GM21528 (cell line): ENCODE measurements around the gene CLSTN1.
A peak's percentile ranks its signal among the peaks of the same experiment; 100 is the strongest.
"Not testable (repeated sequence)": the region's sequence is repeated elsewhere in the genome, so short reads cannot be mapped to it uniquely, and the experiment has no call there.

Experiments
- ATAC-seq: cut with Tn5 transposase; IDR thresholded peaks from one replicate; pipeline ENCODE4 v1.9.1; 2021; ENCODE audit warnings: mild to moderate bottlenecking, moderate library complexity; ENCODE audit not compliant: unreplicated experiment, low FRiP score

The CLSTN1 gene

DNA sequence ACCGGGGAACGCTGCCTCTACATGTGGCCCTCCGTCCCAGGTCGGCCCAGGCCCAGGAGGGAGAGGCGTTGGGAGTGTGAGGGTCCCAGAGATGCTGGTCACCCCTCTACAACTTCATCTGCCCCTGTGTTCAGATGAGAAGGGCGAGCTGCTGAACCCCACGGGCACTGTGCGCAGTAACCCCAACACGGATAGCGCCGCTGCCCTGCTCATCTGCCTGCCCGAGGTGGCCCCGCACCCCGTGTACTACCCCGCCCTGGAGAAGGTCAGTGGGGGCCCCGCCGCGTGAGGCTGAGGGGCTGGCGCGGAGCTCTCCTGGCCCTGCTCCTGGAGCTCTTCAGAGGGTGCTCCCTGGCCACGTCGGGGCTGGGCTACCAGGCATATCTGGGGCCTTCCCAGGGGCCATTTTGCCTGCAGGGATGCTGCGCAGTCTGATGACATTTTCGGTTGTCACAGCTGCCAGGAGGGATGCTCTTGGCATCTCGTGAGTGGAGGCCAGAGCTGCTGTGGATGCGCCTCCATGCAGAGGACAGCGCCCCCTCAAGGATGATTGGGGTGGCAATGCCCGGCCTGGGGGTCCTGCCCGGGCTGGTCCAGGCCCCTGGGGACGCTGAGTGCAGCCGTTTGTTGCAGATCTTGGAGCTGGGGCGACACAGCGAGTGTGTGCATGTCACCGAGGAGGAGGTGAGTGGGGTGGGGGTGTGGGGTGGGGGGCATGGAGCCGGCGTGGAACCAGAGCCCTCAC is 103.6 kb downstream of the CLSTN1 start:
- ATAC-seq: no peak

DNA sequence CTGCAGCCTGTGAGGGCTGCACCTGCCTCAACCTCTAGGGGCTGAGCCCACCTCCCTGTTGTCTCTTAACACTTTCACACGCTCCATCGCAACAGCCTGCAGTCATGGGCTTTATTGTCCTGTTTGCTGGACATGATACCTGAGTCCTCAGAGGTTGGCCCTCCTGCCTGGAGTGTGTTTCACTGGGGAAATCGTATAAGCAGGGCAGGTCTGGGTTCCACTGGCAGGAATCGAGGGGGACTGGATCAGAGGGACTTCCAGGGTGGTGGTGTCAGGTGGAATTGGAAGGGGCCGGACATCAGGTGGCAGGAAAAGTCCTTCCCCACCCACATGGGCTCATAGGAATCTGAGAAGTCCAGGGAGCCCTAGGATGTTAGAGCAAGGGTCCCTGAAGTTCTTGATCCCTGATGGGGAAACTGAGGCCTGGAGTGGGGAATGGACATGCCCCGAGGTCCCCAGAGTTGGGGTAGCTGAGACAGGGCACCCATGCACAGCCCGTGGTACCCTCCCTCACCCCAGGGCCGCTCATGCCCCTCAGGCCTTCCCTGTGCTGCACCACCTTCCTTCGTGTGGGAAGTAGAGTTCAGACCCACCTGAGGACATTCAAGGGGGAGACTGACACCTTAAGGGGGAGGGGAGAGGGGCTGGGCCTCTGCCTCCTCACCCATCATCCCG is 105.6 kb downstream of the CLSTN1 start:
- ATAC-seq: no peak

DNA sequence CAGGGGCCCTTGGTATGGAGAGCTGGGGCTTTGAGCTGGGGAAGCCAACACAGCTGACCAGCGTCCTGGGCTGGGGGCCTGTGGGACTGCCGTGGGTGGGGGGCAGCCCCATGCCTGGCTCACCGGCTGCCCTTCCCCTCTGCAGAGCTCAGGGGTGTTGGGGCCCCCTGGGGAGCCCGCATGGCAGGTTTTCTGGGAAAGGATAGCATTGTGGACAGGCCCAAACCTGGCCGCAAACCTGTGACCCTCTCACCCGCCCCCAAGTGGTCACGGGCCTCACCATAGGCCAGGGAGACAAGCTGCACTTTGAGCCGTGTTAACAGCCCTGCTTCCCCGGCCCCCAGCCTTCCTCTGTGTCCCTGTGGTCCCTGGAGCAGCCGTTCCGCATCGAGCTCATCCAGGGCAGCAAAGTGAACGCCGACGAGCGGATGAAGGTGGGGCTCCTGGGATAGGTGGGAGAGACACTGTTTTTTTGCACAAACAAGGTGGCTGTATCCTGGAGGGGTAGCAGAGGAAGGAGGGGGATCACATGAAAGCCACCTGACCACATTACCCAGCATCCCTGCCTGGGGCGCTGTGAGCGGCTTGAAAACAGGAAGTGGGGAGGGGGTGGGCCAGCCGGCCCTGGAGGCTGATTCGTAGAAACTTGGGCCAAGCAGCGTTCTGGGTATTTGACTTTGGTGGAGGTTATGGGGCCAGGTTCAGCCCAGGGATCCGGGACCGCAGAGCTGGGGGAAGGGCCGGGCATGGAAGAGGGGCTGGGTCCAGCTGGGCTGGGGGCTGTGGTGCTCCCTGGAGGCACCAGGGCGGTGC is 106.4 kb downstream of the CLSTN1 start:
- ATAC-seq: peak; percentile 46

DNA sequence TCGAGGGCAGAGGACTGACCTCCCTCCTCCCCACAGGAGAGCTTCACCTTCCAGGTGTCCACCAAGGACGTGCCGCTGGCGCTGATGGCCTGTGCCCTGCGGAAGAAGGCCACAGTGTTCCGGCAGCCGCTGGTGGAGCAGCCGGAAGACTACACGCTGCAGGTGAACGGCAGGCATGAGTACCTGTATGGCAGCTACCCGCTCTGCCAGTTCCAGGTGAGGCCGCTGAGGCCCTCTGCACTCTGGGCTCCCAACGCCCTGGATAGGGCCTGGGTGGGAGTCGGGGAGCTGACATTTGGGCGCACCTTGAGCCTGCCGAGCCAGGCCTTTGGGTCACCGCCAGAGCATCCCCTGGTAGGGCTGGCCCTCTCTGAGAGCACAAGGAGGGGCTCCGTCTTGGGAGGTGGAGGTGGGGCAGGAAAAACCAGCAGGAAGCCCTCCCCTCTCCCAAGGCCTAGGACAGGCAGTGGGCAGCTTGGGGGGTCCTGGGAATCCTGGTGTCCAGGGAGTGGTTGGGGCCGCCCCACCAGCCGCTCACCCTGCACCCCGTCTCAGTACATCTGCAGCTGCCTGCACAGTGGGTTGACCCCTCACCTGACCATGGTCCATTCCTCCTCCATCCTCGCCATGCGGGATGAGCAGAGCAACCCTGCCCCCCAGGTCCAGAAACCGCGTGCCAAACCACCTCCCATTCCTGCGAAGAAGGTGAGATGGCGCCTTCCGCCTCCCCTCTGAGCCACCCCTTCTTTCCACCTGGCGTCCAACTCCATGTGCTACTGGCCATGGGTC is 107.2 kb downstream of the CLSTN1 start:
- ATAC-seq: no peak

DNA sequence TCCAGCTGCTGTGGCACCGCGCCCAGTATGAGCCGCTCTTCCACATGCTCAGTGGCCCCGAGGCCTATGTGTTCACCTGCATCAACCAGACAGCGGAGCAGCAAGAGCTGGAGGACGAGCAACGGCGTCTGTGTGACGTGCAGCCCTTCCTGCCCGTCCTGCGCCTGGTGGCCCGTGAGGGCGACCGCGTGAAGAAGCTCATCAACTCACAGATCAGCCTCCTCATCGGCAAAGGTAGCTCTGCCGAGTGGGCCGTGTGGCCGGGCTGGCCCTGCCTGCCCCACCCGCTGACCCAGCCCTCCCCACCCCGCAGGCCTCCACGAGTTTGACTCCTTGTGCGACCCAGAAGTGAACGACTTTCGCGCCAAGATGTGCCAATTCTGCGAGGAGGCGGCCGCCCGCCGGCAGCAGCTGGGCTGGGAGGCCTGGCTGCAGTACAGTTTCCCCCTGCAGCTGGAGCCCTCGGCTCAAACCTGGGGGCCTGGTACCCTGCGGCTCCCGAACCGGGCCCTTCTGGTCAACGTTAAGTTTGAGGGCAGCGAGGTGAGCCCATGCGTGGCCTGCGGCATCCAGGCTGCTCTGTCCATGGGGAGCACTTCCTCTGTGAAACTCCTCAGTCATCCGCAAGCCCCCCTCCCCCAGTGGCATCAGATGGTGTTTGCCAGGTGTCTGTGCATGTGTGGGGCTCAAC is 108.1 kb downstream of the CLSTN1 start:
- no peak for ATAC-seq

DNA sequence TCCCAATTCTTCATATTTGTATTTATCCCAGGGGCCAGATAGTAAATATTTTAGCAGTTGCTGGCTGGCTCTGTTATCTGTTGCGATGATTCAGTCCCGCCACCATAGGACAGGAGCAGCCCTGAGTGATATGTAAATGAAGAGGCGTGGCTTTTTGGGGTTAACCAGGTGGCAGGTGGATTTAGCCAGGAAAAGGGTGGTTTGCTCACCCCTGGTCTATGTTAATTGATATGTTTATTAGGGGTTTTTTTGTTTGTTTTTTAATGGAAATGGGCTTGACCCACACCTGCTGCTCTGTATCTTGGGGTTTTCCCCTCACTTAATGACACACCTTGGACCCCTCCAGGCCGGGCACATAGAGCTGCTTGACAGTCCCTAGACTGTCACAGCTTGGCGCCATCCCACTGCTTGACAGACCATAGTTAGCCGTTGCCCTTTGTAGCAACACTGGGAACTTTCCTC is 109.5 kb downstream of the CLSTN1 start:
- no peak for ATAC-seq

DNA sequence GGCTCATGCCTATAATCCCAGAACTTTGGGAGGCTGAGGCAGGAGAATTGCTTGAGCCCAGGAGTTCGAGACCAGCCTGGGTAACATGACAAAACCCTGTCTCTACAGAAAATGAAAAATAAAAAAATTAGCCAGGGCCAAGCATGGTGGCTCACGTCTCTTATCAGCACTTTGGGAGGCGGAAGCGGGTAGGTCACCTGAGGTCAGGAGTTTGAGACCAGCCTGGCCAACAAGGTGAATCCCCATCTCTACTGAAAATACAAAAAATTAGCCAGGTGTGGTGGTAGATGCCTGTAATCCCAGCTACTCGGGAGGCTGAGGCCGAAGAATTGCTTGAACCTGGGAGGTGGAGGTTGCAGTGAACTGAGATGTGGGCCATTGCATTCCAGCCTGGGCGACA is 111.0 kb downstream of the CLSTN1 start:
- ATAC-seq: not testable (repeated sequence)

DNA sequence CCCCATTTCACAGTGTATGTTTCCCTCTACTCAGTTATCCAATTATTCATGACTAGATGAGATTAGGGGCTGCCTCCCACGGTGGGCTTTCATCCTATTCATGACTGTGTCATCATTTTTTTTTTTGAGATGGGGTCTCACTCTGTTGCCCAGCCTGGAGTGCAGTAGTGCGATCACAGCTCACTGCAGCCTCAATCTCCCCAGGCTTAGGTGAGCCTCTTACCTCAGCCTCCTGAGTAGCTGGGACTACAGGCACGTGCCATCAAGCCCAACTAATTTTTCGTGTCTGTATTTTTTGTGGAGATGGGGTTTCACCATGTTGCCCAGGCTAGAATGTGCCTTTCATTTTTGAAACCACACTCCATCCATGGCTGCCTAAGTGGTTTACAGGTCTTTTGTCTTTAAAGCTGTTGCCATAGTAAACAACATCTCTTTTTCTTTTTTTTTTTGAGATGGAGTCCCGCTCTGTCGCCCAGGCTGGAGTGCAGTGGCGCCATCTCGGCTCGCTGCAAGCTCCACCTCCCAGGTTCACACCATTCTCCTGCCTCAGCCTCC is 112.2 kb downstream of the CLSTN1 start:
- ATAC-seq: no peak

DNA sequence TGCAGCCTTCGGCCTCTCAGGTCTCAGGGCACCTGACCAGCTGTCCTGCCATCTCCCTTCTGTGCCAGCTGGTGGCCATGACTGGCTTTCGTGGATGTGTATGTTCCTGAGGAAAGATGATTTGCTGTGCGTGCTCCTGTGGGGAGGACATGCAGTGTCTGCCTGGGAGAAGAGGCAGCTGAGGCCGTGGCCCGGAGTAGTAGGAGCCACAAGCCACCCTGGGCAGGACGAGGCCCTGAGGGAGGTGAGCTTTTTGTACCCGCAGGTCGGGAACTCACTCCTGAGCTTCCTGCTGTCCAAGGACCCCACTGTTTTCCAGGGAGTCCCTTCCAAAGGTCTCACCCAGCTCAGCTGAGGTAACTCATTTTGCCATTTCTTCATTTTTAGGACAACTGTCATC is 113.7 kb downstream of the CLSTN1 start:
- ATAC-seq: no peak

DNA sequence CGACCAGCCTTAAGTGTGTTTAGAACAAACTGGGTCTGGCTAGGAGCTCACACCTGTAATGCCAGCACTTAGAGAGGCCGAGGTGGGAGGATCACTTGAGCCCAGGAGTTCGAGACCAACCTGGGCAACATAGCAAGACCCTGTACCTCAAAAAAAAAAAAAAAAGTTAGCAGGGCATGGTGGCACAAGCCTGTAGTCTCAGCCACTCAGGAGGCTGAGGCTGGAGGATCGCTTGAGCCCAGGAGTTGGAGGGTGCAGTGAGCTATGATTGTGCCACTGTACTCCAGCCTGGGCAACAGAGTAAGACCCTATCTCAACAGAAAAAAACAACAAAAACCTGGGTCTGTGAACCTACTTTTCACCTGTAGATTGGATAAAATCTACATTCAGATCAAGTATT is 117.6 kb downstream of the CLSTN1 start:
- ATAC-seq: no peak

DNA sequence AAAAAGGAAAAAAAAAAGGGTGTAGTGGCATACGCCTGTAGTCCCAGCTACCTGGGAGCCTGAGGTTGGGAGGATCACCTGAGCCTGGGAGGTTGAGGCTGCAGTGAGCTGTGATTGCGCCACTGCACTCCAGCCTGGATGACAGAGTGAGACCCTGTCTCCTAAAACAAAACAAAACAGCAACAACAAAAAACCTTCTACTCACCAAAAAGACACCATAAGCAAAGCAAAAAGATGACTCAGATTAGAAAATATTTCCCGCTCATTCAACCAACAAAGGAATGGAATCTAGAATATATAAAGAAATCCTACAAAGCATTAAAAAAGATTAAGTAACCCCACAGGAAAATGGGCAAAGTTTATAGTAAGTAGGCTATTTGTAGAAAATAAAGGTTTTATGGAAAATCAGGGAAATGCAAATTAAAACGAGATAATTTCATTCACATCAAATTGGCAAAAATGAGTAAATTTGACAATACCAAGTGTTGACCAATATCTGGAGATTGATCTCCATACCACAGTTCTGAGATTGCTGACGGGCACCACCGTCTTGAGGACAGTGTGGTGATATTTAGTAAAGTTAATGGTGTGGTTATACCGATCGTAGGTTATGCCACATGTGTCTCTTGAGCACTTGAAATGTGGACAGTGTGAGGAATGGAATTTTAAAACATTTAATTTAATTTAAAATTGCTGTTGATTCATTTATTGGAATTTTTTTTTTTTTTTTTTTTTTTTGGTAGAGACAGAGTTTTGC is 118.2 kb downstream of the CLSTN1 start:
- no peak for ATAC-seq

DNA sequence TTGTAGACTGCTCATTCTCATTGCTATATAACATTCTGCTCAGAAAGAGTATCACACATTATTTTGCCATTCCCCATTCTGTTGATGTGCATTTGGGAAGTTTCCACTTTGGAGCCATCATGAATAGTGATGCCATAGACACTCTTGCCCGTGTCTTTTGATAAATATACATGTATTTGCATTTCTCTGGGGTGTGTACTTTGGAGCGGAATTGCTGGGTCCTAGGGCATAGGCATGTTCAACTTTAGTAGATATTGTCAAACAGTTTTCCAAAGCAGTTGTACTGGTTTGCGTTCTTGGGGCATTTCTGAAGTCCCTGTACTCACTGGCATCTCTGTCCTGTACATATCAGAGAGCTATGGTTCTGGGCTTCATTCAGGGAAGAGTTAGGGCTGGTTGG is 120.1 kb downstream of the CLSTN1 start:
- ATAC-seq: no peak

DNA sequence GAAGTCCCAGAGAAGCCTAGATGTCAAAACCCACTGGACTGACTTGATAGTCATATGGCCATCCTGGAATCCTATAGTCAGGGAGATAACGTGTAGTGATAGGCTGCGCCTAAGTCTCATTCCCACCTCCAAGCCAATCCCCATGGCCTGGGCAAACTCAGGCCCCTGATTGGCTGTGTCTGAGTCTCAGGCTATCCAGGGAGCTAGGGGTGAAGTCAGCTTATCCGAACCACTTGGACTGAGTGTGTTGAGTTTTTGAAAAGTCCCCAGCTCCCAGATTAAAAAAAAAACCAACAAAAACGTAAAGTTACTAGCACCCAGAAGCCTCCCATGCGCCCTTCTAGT is 120.6 kb downstream of the CLSTN1 start:
- no peak for ATAC-seq

DNA sequence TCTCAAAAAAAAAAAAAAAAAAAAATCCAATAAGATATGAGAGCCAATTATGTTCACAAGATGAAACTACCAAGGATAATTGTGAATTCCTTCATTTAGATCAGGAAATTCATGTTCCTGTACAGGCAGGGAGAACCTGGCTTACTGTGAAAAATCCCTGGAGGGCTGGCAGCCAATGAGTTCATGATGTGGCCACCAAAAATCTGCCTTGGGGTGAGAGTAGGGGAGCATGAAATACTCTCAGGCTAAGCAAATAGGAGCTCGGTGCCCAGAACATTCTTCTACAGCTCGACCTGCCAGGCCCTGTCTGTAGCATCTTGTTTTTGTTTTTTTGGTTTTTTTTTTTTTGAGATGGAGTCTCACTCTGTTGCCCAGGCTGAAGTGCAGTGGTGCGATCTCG is 122.1 kb downstream of the CLSTN1 start:
- no peak for ATAC-seq

DNA sequence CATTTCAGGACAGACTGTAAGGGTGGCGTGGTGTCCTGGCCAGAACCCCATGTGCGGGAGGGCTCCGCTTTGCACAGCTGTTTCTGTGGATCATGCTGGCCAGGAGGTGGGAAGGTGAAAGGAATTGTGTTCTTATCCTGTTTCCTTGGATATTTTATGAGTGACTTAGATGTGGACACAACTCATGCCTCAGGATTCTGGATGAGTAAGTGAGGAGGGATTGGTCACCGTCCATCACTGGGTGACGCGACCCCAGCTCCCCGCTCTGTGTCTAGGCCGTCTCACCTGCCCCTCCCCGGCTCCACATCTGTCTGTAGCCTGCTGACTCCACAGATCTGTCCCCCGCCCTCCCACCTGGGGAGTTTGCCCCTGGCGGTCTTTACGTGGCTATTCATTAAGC is 123.4 kb downstream of the CLSTN1 start:
- ATAC-seq: no peak

DNA sequence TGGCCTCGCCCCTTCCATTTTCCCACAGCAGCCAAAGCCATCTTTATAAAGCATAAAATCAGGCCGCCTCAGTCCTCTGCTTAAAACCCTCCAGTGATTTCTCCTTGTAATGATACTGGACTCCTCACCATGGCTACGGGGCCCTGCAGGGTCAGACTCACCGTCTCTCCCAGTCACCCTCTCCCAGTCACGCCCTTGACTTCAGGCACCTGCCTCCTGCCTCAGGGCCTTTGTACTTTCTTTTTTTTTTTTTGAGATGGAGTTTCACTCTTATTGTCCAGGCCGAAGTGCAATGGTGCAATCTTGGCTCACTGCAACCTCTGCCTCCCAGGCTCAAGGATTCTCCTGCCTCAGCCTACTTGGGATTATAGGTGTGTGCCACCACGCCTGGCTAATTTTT is 124.4 kb downstream of the CLSTN1 start:
- no peak for ATAC-seq

DNA sequence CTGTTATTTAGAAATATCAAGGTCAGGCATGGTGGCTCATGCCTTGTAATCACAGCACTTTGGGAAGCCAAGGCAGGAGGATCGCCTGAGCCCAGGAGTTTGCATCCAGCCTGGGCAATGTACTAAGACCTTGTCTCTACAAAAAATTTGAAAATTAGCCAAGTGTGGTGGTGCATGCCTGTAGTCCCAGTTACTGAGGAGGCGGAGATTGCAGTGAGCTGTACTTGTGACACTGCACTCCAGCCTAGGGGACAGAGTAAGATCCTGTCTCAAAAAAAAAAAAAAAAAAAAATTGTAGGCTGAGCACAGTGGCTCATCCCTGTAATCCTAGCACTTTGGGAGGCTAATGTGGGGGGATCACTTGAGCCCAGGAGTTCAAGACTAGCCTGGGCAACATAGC is 127.0 kb downstream of the CLSTN1 start:
- no peak for ATAC-seq

DNA sequence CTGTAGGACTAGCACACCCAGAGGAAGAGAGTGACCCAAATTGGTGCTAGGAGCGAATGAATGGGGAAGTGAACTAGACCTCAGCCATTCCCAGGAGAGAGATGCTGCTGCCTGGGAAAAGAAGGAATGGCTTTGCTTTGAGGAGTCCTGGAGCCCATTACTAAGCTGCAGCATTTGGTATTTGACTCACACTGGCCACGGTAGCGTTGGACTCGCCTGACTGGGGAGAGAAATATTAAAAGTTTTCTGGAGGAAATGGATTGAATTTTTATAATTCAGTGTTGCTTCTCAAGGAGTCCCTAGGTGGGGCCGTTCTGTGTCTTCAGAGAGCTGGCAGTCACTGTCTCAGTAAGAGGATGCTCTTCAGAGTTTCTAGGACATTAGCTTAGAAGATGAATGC is 132.1 kb downstream of the CLSTN1 start:
- ATAC-seq: no peak

DNA sequence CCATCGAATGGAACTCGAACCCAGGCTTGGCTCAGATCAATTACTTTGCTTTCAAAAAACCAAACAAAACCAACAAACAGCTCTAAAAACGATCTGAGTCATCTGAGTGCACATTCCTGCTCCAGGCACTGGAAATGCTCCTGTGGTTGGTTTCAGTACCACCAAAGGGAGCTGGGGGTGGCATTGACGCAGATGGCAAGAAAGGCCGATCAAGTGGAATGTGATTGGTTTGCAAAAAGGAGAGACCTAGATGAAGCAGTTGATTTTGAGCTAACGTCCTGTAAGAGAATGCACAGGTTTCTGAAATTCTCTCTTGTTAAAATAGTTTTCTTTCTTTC is 132.7 kb downstream of the CLSTN1 start:
- ATAC-seq: no peak
